Measurements from ENCODE around the gene RIMOC1. TPM values are rescaled to one million over a fixed set of nuclear protein-coding genes. Genes with fewer than 3 reads are reported as not detected.

RIMOC1 gene
- total and polyA plus RNA-seq, 9 donors: 10.7 to 35.7 (median 18.4) TPM

DNA sequence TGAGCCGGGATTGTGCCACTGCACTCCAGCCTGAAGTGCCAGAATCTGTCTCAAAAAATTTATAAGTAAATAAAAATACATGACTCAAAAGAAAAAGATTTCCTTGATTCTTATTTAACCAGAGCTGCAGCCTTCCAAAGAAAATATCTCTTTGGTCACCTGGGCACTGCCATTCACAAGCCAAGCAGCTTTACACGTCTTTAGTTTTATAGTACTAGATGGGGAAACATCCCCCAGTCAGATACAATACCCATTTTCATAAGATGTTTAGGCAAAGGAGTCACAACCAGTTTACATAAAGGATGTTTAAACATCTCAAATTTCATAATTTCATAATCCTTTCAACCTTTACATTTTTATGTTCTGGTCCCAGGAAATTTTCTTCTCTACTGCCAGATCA, 20.2 kb upstream of the RIMOC1 start:
- WGBS, 3 donors: 81 to 90% (median 85%) methylated on average over 2 of the region's 2 CpGs
- TF ChIP-seq POLR2A (IDR thresholded peaks at IDR 0.05): no peak
- TF ChIP-seq, protein P1, sequence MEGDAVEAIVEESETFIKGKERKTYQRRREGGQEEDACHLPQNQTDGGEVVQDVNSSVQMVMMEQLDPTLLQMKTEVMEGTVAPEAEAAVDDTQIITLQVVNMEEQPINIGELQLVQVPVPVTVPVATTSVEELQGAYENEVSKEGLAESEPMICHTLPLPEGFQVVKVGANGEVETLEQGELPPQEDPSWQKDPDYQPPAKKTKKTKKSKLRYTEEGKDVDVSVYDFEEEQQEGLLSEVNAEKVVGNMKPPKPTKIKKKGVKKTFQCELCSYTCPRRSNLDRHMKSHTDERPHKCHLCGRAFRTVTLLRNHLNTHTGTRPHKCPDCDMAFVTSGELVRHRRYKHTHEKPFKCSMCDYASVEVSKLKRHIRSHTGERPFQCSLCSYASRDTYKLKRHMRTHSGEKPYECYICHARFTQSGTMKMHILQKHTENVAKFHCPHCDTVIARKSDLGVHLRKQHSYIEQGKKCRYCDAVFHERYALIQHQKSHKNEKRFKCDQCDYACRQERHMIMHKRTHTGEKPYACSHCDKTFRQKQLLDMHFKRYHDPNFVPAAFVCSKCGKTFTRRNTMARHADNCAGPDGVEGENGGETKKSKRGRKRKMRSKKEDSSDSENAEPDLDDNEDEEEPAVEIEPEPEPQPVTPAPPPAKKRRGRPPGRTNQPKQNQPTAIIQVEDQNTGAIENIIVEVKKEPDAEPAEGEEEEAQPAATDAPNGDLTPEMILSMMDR (IDR thresholded peaks at IDR 0.05): no peak
- TF ChIP-seq EP300 (IDR thresholded peaks at IDR 0.05): no peak
- H3K9me3 ChIP-seq: no peaks in the 10 kb centered on the region
- H3K27ac ChIP-seq: no peak overlapping the region
- intact Hi-C loops (cut with DNase I): no loop called here
- DNase-seq: no peak
- no peak overlapping the region for H3K4me3 ChIP-seq
- H3K4me1 ChIP-seq (ENCODE audit: insufficient read depth): no peaks in the 10 kb centered on the region
- H3K27me3 ChIP-seq: peaks cover 3% of the 10 kb centered on the region
- no peaks in the 10 kb centered on the region for H3K36me3 ChIP-seq

DNA sequence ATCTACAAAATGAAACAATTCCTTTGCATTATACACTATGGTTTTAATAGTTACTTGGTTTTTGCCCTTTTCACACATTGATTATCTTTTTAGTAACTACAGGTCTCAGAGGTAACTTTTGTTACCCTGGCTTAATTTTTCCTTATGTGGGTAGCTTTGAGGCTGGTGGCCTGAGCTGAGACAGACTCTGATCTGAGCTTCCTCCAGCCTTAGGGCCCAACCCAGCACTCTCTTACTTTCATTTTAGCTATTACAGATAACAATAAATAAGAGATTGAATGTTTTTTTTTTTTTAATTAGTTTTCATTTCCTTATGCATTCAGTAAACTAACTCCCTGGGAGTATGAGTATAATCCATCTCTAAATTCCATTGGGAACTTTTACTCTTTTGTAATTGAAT, 18.9 kb upstream of the RIMOC1 start:
- TF ChIP-seq POLR2A (IDR thresholded peaks at IDR 0.05) (no peak), EP300 (IDR thresholded peaks at IDR 0.05) (no peak)
- TF ChIP-seq, protein P1 (IDR thresholded peaks at IDR 0.05): no peak
- intact Hi-C loops (cut with DNase I): no loop called here
- no peaks in the 10 kb centered on the region for H3K4me1 ChIP-seq (ENCODE audit: insufficient read depth)
- H3K4me3 ChIP-seq: no peak overlapping the region
- no peak overlapping the region for H3K27ac ChIP-seq
- no peaks in the 10 kb centered on the region for H3K9me3 ChIP-seq
- no peak for DNase-seq
- H3K27me3 ChIP-seq: peaks cover 3% of the 10 kb centered on the region
- no peaks in the 10 kb centered on the region for H3K36me3 ChIP-seq

DNA sequence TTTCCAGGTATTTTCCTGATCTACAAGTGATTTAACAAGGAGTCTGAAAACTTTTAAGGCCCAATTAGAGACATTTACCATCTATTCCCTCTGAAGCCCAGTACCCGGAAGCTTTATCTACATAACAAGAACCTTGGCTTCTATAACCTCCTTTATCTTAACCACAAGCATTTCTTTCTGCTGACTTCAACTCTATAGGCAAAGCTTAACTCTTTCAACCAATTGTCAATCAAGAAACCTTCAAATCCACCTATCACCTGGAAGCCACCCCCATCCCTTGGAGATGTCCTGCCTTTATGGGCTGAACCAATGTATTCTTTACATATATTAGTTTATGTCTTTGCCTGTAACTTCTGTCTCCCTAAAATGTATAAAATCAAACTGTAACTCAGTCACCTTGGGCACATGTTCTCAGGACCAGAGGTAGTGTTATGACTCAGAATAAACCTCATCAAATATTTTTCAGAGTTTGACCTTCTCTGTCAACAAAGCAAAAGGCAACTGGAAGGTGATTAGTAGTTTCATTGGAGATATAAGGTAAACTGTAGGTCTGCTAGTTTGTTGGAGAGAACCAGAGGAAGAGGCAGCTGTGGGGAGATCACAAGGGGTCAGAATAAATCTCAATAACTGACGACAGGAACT, 13.0 kb upstream of the RIMOC1 start:
- Histone ChIP-seq H3K36me3 (no peaks in the 10 kb centered on the region), H3K4me1 (ENCODE audit: insufficient read depth) (no peaks in the 10 kb centered on the region), H3K4me3 (no peak overlapping the region), H3K27ac (no peak overlapping the region), H3K9me3 (no peaks in the 10 kb centered on the region), H3K27me3 (peaks cover 3% of the 10 kb centered on the region)
- WGBS, 3 donors: 14 to 31% (median 21%) methylated on average over 2 of the region's 2 CpGs
- TF ChIP-seq EP300 (IDR thresholded peaks at IDR 0.05) (no peak), POLR2A (IDR thresholded peaks at IDR 0.05) (no peak)
- TF ChIP-seq, protein P1 (IDR thresholded peaks at IDR 0.05): no peak
- no peak for DNase-seq
- intact Hi-C loops (cut with DNase I): no loop called here

DNA sequence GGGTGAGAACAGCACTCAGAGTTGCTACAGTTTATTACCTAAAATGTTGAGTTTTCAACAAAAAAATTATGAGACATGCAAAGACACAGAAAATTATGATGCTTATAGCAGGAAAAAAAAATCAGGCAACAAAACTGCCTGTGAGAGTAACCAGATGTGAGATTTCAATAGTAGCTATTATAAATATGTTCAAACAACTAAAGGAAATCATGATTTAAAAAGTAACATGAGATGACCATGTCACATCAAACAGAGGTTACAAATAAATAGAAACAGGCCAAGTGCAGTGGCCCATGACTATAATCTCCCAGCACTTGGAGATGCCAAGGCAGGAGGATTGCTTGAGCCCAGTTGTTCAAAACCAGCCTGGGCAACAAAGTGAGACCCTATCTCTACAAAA, 12.1 kb upstream of the RIMOC1 start:
- TF ChIP-seq, protein P1 (IDR thresholded peaks at IDR 0.05): no peak
- no peak for TF ChIP-seq POLR2A (IDR thresholded peaks at IDR 0.05)
- no peak for TF ChIP-seq EP300 (IDR thresholded peaks at IDR 0.05)
- Histone ChIP-seq H3K4me3 (no peak overlapping the region), H3K36me3 (no peaks in the 10 kb centered on the region), H3K27me3 (no peaks in the 10 kb centered on the region), H3K9me3 (no peaks in the 10 kb centered on the region), H3K4me1 (ENCODE audit: insufficient read depth) (no peaks in the 10 kb centered on the region), H3K27ac (no peak overlapping the region)
- DNase-seq: no peak
- intact Hi-C loops (cut with DNase I): no loop called here
